ENCODE measurements around the gene POLG2.

The POLG2 gene

DNA sequence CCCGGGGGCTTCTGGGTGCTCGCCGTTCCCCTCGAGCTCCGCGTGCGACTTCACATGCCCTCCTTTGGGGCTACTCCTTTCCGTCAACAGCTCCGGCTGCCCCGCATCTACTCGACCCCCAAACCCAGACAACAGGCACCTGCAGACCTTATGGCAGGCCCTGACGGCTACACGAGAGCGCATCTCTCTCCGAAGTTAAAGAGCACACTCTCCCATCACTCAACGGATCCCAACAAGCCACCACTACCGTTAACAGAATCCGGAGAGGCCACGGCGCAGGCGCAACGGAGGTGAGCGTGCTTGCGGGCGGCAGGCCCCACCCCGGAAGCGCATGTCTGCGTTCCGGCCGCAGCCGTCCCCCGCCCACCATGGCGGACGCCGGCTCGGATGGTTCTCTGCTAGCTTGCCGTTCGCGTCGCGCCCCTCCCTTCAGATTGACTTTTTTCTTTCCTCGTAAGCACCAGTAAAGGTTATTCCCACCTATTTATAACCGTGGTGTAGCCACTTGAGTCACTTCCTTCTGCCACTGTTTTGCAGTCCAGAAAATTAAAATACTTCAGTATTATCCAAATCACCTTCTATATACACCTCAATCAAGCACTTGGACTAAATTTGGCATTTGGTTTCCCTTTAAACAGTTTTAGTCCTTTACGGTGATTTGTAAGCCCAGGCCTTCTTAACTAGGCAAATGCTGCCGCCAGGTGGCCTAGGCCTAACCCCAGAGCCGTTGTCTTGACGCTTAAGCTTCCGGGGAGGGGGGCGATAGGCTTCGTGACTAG lies at the start of gene POLG2:
Gene POLG2, minus strand, starts transcription at position 269 of the 779 bp plus-strand sequence. Its CDS starts 86 bp downstream, at position 183.
- in situ Hi-C loops (cut with MboI; ENCODE audit: low sequenced_read_pairs), result no loop called here

DNA sequence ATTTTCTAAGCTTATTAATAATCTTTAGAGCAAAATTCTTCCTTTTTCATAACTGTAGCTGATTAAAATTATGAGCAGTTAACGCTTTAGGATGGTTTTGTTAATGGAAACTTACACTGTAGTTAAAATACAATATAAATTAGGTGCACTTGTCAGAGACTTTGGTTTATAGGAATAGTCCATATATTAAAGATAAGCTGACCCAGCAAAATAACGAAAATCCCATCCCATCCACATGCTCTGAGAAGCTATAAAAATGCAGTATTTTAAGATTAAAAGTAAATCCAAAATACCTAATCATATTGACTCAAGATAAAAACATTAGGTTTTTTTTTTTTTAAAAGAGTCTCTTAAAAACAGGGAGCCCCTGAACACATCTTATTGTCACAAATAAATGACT lies 47.9 kb upstream of the POLG2 start:
- in situ Hi-C loops (cut with MboI; ENCODE audit: low sequenced_read_pairs), result no loop called here

DNA sequence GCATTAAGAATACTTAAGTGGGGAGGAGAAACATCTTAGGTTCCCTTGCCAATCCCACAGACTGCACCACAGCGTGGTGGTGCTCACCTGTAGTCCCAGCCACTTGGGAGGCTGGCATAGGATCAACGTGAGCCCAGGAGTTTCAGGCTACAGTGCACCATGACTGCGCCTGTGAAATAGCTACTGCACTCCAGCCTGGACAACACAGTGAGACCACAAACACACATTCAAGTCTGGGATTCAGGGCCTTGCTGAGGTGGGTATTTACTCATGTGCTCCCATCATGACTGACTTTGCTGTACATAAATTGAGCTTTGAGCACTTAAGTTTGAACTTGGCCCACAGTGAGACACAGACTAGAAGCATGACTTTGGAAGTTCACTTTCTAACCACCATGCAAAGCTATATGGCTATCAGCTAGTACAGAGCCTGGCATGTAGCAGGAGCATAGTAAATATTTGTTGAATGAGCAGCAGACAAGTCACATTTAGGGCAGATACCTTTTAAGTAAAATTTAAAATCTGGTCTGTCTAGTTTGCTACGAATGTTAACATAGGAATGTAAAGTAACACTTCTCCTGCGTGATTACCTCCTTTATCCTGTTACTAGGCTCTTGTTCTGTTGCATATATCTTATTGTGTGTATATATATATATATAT lies 43.4 kb upstream of the POLG2 start:
- in situ Hi-C loops (cut with MboI; ENCODE audit: low sequenced_read_pairs), result no loop called here

DNA sequence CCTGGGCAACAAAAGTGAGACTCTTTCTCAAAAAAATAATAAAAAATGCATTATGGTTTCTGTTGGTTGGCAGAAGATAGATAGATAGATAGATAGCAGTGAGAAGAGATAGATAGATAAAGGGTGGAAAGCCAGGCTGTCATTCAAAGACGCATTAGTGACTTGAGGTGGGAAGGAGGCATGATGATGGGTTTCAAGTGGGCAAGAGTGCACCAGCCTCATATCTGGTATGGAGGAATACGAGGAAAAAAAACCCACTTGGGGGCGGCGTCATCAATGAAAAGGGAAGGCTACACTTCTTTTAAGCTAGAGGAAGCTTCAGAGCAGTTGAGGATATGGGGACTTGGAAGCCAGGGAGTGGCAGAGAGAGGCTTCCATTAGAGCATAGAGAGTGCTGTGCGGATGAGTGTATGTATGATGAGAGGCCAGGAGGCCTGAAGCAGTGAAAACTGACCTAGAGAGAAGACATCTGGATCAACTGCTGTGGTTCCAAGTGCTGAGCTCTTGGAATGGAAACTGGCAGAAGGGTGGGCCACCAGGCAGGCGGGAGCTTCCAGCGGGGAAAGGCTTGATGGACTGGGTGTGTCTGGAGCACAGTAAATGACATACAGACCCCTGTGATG lies 41.8 kb upstream of the POLG2 start:
- in situ Hi-C loops (cut with MboI; ENCODE audit: low sequenced_read_pairs), result no loop called here

DNA sequence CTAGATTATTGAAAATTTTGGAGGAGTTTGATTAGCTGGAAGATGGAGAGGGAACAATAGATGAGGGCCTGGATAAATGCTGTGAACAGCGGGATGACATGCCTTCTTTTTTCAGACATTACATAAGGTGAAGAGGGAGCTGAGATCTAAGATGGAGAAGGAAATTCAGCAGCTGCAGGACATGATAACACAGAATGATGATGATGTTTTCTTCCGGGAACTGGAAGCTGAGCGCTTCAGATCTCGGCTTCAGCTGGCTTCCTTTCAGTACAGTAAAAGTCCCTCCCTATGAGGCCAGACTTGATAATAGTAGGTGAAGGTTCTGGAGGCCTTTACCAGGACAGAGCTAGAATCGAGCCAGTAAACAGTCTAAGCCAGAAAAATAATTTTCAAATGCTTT lies 40.6 kb upstream of the POLG2 start:
- in situ Hi-C loops (cut with MboI; ENCODE audit: low sequenced_read_pairs), result no loop called here

DNA sequence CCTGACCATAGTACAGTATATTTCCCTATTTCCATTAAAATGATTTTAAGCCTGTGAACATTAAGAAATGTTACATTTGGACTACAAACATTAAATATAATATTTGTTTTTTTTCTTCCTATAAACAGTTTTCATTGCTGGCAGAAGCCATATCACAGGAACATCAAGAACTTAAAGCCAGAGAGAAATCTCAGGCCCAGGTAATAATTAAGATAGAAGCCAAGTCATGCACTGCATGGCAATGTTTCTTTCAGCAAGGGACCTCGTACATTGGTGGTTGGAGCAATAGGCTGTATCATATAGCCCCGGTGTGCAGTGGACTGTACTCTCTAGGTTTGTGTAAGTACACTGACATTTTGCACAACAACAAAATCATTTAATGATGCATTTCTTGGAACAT lies 40.1 kb upstream of the POLG2 start:
- in situ Hi-C loops (cut with MboI; ENCODE audit: low sequenced_read_pairs), result no loop called here

DNA sequence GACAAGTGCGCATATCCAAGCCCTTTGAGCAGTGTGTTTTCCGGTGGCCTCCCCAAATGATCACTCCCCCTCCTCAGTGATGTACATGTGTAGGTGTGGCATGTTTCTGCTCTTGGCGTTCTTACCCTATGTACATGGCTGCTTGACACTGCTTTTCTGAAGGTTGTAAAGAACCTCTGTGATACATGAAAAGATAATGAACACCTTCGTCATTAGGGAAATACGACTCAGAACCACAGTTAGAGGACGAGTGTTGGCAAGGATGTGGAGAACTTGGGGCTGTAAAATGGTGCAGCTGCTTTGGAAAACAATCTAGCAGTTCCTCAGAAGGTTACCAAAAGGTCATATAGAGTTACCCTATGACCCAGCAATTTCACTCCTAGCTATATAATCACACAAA lies 38.5 kb upstream of the POLG2 start:
- in situ Hi-C loops (cut with MboI; ENCODE audit: low sequenced_read_pairs), result no loop called here

DNA sequence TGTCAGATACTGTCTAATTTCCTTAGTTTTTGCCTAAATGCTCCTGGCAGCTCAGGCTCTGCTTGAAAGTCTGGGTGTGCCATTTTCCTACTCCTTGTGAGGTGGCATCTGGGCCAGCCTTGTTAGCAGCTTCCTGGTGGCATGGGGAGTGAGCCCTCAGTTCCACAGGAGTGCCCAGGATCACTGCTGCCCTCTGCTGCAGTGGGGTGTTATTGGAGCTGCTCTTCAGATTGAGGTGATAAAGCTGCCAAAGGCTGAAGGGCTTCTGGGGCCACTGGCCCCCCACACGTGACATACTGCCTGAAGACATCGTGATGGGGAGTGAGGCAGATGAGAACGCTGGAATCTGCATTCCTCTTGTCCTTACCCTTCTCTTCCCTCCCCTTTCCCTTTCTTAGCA lies 37.3 kb upstream of the POLG2 start:
- in situ Hi-C loops (cut with MboI; ENCODE audit: low sequenced_read_pairs), result no loop called here

DNA sequence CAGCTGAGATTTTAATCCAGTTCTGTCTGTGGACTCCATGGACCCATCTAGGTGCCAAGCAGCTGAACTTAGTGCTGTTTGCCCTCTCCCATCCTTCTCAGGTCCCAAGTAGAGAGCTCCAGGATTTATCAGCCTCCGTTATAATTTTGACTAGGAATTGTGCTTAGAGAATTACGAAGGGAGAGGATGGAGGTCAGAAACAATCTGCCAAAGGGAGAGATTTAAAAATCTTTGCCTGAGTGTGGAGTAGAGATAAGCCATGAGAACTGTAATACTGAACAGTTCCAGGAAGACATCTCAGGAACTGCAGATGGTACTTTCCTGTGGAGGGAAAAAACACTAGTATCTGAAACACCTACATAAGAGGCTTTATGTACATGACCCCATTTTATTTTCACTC lies 36.9 kb upstream of the POLG2 start:
- in situ Hi-C loops (cut with MboI; ENCODE audit: low sequenced_read_pairs), result no loop called here

DNA sequence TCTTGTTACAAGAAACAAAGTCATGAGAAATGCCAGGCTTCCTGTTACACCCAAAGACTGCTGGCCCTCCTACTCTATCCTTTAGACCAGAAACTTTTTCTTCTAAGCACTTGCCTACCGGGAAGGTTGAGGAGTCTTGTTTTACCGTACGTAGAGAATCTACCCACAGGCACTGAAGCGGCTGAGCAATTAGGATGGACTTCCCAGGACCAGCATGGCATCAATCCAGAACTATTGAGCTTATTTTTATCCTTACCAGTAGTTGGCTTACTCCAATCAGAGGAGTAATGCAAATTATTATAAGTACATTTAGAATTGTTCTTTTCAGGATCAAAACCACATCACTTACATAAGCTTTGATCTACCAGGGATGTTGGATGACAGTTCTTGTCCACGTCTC lies 35.6 kb upstream of the POLG2 start:
- in situ Hi-C loops (cut with MboI; ENCODE audit: low sequenced_read_pairs), result no loop called here

DNA sequence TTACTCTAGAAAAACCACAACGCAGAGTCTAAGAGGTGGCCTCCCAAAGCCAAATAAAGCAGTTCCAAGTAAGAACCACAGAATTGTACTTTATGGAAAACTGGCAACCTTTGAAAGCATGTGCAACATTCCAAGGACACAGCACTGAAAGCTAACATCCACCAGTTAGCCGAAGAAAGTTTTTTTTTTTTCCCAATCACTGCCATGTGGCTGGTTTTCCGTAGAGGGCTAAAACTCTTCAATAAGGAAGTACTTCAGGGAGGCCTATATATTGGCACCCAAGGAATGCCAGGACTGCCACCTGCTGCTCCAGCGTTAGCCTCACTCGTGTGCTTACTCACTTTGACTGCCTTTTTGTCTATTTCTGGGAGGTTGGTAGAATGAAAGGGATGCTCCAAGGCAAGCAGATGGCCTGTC lies 35.1 kb upstream of the POLG2 start:
- in situ Hi-C loops (cut with MboI; ENCODE audit: low sequenced_read_pairs), result no loop called here

DNA sequence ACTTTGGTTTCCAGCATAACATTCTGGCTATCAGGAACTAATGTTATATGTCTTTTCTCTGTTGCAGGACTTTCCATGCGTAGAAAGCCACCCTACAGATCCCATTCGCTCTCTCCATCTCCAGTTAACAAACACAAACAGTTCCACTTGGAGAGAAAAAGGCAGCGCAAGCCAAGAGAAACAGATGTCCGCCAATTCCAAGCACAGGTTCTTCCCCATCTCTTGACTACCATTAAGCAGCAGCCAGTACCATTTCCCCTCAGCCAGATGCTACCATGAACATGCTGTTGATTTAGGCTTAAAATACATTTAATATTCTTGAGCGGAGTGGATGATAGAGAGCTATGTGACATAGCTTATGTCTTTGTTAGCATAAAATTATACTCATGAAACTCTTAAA lies 32.4 kb upstream of the POLG2 start:
- in situ Hi-C loops (cut with MboI; ENCODE audit: low sequenced_read_pairs), result no loop called here

DNA sequence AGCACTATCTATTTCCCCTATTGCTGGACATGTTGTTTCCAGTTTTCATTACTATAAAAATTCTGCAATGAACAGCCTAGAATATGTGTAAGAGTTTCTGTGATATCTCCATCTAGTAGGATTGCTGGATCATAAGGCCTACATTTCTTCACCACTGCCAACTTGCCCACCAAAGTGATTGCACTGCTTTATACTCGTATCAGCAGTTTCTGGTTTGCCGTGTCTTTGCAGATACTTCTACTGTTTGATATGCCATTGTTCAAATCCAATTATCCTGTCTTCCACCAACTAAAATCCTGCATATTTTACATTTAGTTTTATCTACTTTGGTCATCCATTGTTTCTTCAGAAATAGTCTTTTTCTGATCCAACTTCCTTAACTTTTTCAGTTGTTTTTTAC lies 31.1 kb upstream of the POLG2 start:
- in situ Hi-C loops (cut with MboI; ENCODE audit: low sequenced_read_pairs), result no loop called here

DNA sequence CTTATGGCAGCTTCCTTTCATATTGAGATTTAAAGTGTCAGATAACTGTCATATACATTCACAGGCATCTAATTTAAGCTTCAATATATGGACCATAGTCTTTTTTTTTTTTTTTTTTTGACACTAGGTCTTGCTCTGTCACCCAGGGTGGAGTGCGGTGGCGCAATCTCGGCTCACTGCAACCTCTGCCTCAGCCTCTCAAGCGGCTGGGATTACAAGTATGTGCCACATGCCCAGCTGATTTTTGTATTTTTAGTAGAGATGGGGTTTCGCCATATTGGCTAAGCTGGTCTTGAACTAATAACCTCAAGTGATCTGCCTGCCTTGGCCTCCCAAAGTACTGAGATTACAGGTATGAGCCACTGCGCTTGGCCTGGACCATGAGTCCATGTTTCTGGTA lies 23.5 kb upstream of the POLG2 start:
- in situ Hi-C loops (cut with MboI; ENCODE audit: low sequenced_read_pairs), result no loop called here

DNA sequence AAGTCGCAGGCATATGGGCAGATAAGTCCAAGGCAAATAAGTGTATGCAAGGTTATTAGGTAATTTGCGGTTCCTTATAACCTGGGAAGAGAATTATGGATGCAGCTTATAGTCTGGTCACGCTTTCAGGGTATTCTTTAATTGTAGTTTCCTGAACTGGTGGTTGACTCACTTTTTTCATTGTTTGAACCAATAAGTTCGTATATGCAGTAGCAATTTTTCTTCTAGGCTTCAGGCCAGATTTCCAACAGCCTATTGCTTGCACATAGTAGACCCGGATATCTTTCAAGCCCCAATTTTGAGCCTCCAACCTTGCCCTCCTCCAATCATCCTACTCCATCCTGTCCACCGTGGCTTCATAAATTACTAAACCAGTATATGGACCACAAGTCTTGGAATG lies 22.7 kb upstream of the POLG2 start:
- in situ Hi-C loops (cut with MboI; ENCODE audit: low sequenced_read_pairs), result no loop called here

DNA sequence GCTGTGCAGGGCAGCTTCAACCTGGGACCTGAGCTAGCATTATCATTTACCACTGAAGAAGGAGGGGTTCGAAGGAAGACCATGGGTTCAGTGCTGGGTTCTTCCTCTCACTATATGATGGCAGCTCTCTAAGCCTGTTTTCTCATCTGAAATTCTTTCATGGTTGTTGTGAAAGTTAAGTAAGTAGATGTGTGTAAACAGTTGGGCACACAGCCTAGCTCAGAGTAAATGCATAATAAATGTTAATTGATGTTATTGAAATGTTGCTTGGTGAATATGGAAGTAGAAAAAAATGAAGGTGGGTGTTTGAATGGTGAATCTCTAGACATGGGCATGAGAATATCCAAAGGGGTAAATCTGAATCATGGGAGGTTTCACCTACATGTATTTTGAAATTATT lies 19.0 kb upstream of the POLG2 start:
- in situ Hi-C loops (cut with MboI; ENCODE audit: low sequenced_read_pairs), result no loop called here

DNA sequence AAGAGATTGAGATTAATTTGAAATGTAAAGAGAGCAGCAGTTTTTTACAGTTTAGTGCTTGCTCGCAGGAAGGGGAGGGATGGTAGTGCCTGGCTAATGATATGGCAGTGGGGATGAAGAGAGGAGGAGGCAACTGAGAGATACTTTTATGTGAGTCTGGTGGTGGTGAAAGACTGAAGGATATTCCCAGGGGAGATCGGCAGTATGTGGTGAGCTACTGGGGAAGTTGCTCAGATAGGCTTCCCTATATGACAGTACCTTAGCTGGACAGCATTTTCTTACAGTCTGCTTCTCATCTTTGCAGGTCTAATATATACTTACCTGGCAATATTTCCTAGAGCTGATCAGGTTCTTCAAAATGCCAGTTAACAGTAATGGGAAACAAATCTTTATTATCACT lies 18.6 kb upstream of the POLG2 start:
- in situ Hi-C loops (cut with MboI; ENCODE audit: low sequenced_read_pairs), result no loop called here

DNA sequence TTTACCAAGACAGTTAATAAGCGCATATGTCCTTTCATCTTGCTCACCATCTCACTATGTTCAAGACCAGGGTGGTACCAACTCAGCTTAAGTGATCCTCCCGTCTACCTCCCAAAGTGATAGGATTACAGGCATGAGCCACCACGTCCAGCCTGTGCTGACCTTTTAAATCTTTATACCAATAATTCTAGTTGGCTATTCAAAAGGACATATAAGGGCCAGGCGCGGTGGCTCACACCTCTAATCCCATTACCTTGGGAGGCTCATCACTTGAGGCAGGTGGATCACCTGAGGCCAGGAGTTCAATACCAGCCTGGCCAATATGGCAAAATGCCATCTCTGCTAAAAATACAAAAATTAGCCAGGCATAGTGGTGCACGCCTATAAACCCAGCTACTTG lies 12.3 kb upstream of the POLG2 start:
- in situ Hi-C loops (cut with MboI; ENCODE audit: low sequenced_read_pairs), result no loop called here

DNA sequence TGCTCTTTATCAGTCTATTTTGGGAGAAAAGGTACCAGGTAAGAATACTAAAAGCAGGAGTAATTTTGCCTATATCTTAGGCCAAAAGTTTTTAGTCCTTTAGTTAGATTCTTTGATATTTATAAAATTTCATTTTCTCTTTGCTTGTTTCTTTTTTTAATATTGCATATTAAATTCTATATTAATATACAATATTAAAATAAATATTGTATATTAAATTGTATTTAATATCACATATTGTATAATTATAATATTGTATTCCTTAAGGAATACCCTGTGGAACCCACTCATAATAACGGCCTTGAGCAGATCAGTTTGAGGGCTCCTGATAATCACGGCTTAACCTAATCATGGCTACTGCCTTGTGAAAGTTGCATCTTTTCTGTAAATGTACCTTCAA lies 11.8 kb upstream of the POLG2 start:
- in situ Hi-C loops (cut with MboI; ENCODE audit: low sequenced_read_pairs), result no loop called here

DNA sequence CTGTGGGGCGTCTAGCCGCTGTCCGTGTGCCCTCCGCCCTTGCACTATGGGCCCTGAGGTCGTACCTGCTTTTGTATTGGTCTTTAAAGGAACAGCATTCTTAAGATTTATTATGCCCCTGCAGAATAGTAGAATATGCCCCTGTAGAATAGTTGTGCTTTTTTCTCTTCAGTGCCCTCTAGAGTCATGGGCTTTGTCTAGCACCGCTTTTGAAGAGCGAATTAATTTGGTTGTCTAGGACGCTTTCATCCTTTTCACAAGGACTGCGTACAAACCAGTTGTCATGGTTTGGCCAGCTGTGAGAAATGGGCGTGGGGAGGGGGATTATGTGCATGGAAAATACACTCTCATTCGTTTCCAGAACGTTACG lies 10.5 kb upstream of the POLG2 start:
- in situ Hi-C loops (cut with MboI; ENCODE audit: low sequenced_read_pairs), result no loop called here

DNA sequence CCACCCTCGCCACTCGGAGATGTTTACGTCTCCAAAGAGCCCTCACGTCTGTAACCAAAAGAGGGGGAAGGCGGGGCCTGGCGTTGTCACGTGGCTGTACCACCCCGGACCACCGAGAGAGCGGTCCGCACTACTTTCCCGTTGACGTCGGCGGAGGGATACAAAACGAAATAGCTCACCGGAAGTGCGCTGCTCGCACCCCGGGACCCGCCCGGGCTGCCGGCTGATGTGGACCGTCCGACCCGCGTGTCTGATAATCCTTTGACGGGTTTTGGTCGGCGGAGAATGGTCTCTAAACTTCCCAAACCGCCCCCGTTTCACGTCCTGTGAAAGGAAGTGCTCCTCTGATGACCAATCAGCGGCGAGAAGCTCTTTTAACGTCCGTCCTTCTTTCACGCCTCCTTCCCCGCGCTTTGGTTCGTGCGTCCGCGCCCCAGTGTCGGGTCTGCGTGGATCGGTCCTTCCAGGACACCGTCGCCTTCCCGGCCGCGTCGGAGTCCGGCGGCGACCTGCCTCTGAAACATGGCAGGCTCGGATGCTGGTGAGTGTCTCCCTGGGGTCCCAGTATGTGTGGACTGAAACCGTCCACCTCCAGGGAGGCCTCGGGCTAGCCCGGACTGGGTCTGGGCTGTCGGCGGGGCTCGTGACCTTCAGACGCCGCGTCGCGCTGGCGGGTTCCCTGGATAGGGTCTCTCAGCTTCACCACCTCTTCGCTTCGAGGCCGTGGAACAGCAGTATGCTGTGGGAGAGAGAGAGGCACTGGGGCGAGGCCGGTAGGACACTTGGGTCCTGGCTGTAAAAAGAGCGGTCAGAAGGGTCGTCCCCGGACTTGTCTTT lies 9.9 kb upstream of the POLG2 start, which contains the start of gene CEP95:
Gene CEP95, plus strand, starts transcription at position 402 of the 837 bp plus-strand sequence. Its CDS starts 121 bp downstream, at position 523.
- in situ Hi-C loops (cut with MboI; ENCODE audit: low sequenced_read_pairs), result no loop called here

Measured in HL-60/S4 treated with phorbol 12-myristate 13-acetate at 8.2 ng/mL for 4 days and 3 days (cell line).